Endothelial cell of umbilical vein (primary cell): ENCODE results near the gene GBP5.

Experiments used
- CTCF ChIP-seq, 2 donors: IDR thresholded peaks; 1 replicate in 1 of 2; 2 replicates in 1 of 2; pipeline ENCODE4 v1.5.1; 2011; ENCODE audit warnings: low read length in 2 of 2, mild to moderate bottlenecking in 2 of 2, moderate library complexity in 2 of 2, control low read depth in 1 of 2, inconsistent platforms in 1 of 2, low read depth in 1 of 2; ENCODE audit not compliant: insufficient read depth in 1 of 2; ENCODE audit errors: extremely low read depth in 1 of 2
- EZH2 ChIP-seq: IDR thresholded peaks from 2 replicates; pipeline ENCODE4 v1.6.1; 2012; ENCODE audit warnings: borderline replicate concordance, low read depth, mild to moderate bottlenecking, moderate library complexity, low read length, inconsistent platforms; ENCODE audit not compliant: severe bottlenecking
- FOS ChIP-seq: IDR thresholded peaks from 2 replicates; pipeline ENCODE4 v1.6.1; 2011; ENCODE audit warnings: mild to moderate bottlenecking, low read length, moderate library complexity, borderline replicate concordance; ENCODE audit not compliant: insufficient read depth
- POLR2A ChIP-seq: IDR thresholded peaks from 2 replicates; pipeline ENCODE4 v1.6.1; 2012; ENCODE audit warnings: low read depth, mild to moderate bottlenecking, control low read depth, low read length
- POLR2AphosphoS5 ChIP-seq: IDR thresholded peaks from 2 replicates; pipeline ENCODE4 v1.6.1; 2012; ENCODE audit warnings: low read depth, mild to moderate bottlenecking, control low read depth, low read length, moderate library complexity; ENCODE audit not compliant: insufficient read depth

- TF ChIP-seq CTCF (IDR thresholded peaks at IDR 0.05; ENCODE audit: extremely low read depth in 1 of 2, insufficient read depth in 1 of 2, low read depth in 1 of 2, low read length in 2 of 2) (no peak), FOS (no peak), EZH2 (no peak), POLR2A (no peak), POLR2AphosphoS5 (no peak)
These were observed 15.6 kb downstream of the GBP5 start for GRCh38 chr1:89257041-89257440.
